SU-DHL-6 (cell line): ENCODE measurements around the gene PKDCC.

ENCODE experiments used
- EZH2phosphoT487 ChIP-seq: fragments of 200-600 bp; sonication (generic), shearing (Covaris generic); conservative IDR thresholded peaks from 2 replicates; pipeline ENCODE4 v1.6.1; 2018; ENCODE audit warnings: mild to moderate bottlenecking, antibody characterized with exemption, low read length, moderate library complexity, mixed read lengths
- TF ChIP-seq, protein P1 (sequence below): fragments of 200-600 bp; sonication (generic); IDR thresholded peaks from one replicate; pipeline ENCODE4 v1.5.1; 2017; ENCODE audit warnings: antibody characterized with exemption, mild to moderate bottlenecking, low read length, moderate library complexity; ENCODE audit not compliant: insufficient read depth, poor library complexity, severe bottlenecking

DNA sequence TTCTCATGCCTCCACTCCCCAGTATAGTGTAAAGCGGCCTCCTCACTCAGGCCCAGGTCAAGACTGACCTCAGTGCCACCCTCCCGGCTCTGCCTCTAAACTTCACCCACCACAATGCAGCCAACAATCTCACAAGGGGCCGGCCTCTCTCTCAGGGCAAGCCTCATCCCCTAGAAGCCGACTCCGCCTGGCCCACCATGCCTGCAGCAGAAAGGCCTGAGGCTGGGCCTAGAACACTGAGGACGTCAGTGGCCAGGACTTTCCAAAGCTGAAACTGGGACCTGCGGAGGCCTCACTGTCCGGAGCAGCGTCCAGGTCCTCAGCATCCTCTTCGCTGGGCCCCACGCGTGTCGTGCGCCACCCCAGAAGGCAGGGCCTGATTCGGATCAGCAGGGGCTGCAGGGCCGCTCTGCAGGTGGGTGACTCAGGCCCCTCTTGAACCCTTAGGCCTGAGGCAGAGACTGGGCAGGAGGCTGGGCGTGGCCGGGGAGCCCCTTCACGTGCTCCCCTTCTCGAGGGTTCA, 52.9 kb downstream of the PKDCC start:
- TF ChIP-seq, protein P1, sequence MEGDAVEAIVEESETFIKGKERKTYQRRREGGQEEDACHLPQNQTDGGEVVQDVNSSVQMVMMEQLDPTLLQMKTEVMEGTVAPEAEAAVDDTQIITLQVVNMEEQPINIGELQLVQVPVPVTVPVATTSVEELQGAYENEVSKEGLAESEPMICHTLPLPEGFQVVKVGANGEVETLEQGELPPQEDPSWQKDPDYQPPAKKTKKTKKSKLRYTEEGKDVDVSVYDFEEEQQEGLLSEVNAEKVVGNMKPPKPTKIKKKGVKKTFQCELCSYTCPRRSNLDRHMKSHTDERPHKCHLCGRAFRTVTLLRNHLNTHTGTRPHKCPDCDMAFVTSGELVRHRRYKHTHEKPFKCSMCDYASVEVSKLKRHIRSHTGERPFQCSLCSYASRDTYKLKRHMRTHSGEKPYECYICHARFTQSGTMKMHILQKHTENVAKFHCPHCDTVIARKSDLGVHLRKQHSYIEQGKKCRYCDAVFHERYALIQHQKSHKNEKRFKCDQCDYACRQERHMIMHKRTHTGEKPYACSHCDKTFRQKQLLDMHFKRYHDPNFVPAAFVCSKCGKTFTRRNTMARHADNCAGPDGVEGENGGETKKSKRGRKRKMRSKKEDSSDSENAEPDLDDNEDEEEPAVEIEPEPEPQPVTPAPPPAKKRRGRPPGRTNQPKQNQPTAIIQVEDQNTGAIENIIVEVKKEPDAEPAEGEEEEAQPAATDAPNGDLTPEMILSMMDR = no peak
- TF ChIP-seq EZH2phosphoT487 = no peak
